Prostate gland (tissue), 2 donors: ENCODE data around the gene MECR. TPM values are rescaled to one million over a fixed set of nuclear protein-coding genes. Genes with fewer than 3 reads are reported as not detected.

Experiments used
- DNase-seq: peaks from one replicate; pipeline ENCODE4 v3.0.0-alpha.2; 2019; ENCODE audit warnings: low spot score
- H3K27ac ChIP-seq, 2 donors: fragments of 200-600 bp; sonication (generic); 2 replicates each; pipeline ENCODE4 v1.5.1; 2017 to 2019
- H3K27me3 ChIP-seq: fragments of 200-600 bp; sonication (generic); replicated peaks from 2 replicates; pipeline ENCODE4 v1.5.1; 2019; ENCODE audit not compliant: insufficient read depth
- H3K36me3 ChIP-seq, 2 donors: fragments of 200-600 bp; sonication (generic); 1 replicate in 1 of 2; 2 replicates in 1 of 2; pipeline versions ENCODE4 v1.5.1 to v1.8.1; 2017 to 2019
- H3K4me1 ChIP-seq: fragments of 200-600 bp; sonication (generic); replicated peaks from 2 replicates; pipeline ENCODE4 v1.5.1; 2019
- H3K4me3 ChIP-seq, 2 donors: fragments of 200-600 bp; sonication (generic); 2 replicates each; pipeline ENCODE4 v1.5.1; 2017 to 2019
- H3K9me3 ChIP-seq: fragments of 200-600 bp; sonication (generic); 2 replicates; pipeline ENCODE4 v1.5.1; 2017
- POLR2A ChIP-seq: fragments of 450-650 bp; IDR thresholded peaks from one replicate; pipeline ENCODE4 v1.6.1; 2016; ENCODE audit warnings: antibody characterized with exemption, mild to moderate bottlenecking
- POLR2AphosphoS5 ChIP-seq: sonication (generic); formaldehyde crosslinking; IDR thresholded peaks from one replicate; pipeline ENCODE4 v1.6.1; 2017; ENCODE audit warnings: antibody characterized with exemption
- WGBS: methylation state at CpG from one replicate; pipeline ENCODE4 v1.1.5; 2018; 5-methylcytosine and 5-hydroxymethylcytosine counted together
- intact Hi-C: fragments of 100-400 bp; cut with DNase I; formaldehyde crosslinking; loops from one replicate; pipeline ENCODE4 v1.14.2; 2022
- total RNA-seq, 2 donors: library from RNA; depleted of rRNA; stranded (reverse); fragments of >200 nt; gene quantifications; one replicate each; pipeline ENCODE4 v1.1.0, GENCODE V29; 2016
- TF ChIP-seq, protein P1 (sequence below), 4 experiments: fragments of 200-600 bp in 2 of 4; fragments of 450-650 bp in 2 of 4; sonication (generic) in 2 of 4; IDR thresholded peaks; 1 replicate in 3 of 4; 2 replicates in 1 of 4; pipeline ENCODE4 v1.5.1; 2016 to 2019; ENCODE audit warnings: antibody characterized with exemption in 4 of 4, mild to moderate bottlenecking in 2 of 4, moderate library complexity in 2 of 4

Gene MECR
- total RNA-seq, 2 donors from 2014 or later = 17.7 to 49.3 TPM

- TF ChIP-seq POLR2A (no peak), POLR2AphosphoS5 (no peak)
- TF ChIP-seq, protein P1, sequence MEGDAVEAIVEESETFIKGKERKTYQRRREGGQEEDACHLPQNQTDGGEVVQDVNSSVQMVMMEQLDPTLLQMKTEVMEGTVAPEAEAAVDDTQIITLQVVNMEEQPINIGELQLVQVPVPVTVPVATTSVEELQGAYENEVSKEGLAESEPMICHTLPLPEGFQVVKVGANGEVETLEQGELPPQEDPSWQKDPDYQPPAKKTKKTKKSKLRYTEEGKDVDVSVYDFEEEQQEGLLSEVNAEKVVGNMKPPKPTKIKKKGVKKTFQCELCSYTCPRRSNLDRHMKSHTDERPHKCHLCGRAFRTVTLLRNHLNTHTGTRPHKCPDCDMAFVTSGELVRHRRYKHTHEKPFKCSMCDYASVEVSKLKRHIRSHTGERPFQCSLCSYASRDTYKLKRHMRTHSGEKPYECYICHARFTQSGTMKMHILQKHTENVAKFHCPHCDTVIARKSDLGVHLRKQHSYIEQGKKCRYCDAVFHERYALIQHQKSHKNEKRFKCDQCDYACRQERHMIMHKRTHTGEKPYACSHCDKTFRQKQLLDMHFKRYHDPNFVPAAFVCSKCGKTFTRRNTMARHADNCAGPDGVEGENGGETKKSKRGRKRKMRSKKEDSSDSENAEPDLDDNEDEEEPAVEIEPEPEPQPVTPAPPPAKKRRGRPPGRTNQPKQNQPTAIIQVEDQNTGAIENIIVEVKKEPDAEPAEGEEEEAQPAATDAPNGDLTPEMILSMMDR (IDR thresholded peaks at IDR 0.05) = no peak
- intact Hi-C loops = no loop called here
- Histone ChIP-seq H3K27ac (no peak overlapping the region), H3K9me3 (no peaks in the 10 kb centered on the region), H3K4me3 (no peak overlapping the region), H3K27me3 (no peaks in the 10 kb centered on the region), H3K4me1 (no peaks in the 10 kb centered on the region), H3K36me3 (peaks cover 0 to 5% of the 10 kb centered on the region in 2 donors)
- DNase-seq = no peak
- WGBS = 96% methylated on average over 9 of the region's 9 CpGs
Measured at GRCh38 chr1:29167904-29168303, 62.8 kb downstream of the MECR start.

GRCh38 chr1:29166291-29166878 lies 64.3 kb downstream of the MECR start:
- no peak overlapping the region for H3K4me3 ChIP-seq
- no peaks in the 10 kb centered on the region for H3K9me3 ChIP-seq
- peaks cover 0 to 5% of the 10 kb centered on the region in 2 donors for H3K36me3 ChIP-seq
- no peak for DNase-seq
- intact Hi-C loops = no loop called here
- no peaks in the 10 kb centered on the region for H3K27me3 ChIP-seq
- H3K4me1 ChIP-seq = peaks cover 4% of the 10 kb centered on the region
- no peak overlapping the region for H3K27ac ChIP-seq
- WGBS = 53% methylated on average over 9 of the region's 9 CpGs
- TF ChIP-seq, protein P1 (IDR thresholded peaks at IDR 0.05) = no peak
- TF ChIP-seq POLR2A (no peak), POLR2AphosphoS5 (no peak)

- TF ChIP-seq POLR2AphosphoS5 = no peak
- TF ChIP-seq, protein P1 (IDR thresholded peaks at IDR 0.05) = no peak
- no peak for TF ChIP-seq POLR2A
- Histone ChIP-seq H3K27me3 (no peaks in the 10 kb centered on the region), H3K27ac (no peak overlapping the region), H3K36me3 (peaks cover 0 to 8% of the 10 kb centered on the region in 2 donors), H3K9me3 (no peaks in the 10 kb centered on the region), H3K4me3 (no peak overlapping the region), H3K4me1 (peaks cover 4% of the 10 kb centered on the region)
- intact Hi-C loops = no loop called here
- 92% methylated on average over 4 of the region's 4 CpGs for WGBS
- DNase-seq = no peak
Measured at GRCh38 chr1:29164588-29164987, 66.1 kb downstream of the MECR start.

- H3K4me1 ChIP-seq = peaks cover 4% of the 10 kb centered on the region
- no peak for DNase-seq
- no peak for TF ChIP-seq POLR2AphosphoS5
- no peak for TF ChIP-seq POLR2A
- TF ChIP-seq, protein P1 (IDR thresholded peaks at IDR 0.05) = no peak
- peaks cover 3 to 13% of the 10 kb centered on the region in 2 donors for H3K36me3 ChIP-seq
- 76% methylated on average over 9 of the region's 9 CpGs for WGBS
- H3K9me3 ChIP-seq = no peaks in the 10 kb centered on the region
- intact Hi-C loops = no loop called here
- no peak overlapping the region for H3K27ac ChIP-seq
- H3K4me3 ChIP-seq = no peak overlapping the region
- no peaks in the 10 kb centered on the region for H3K27me3 ChIP-seq
Measured at GRCh38 chr1:29162476-29163138, 68.1 kb downstream of the MECR start.

- H3K27me3 ChIP-seq = no peaks in the 10 kb centered on the region
- no peak overlapping the region for H3K27ac ChIP-seq
- H3K4me1 ChIP-seq = peaks cover 4% of the 10 kb centered on the region
- intact Hi-C loops = no loop called here
- no peak overlapping the region for H3K4me3 ChIP-seq
- H3K9me3 ChIP-seq = no peaks in the 10 kb centered on the region
- DNase-seq = no peak
- TF ChIP-seq, protein P1 (IDR thresholded peaks at IDR 0.05) = no peak
- no peak for TF ChIP-seq POLR2A
- no peak for TF ChIP-seq POLR2AphosphoS5
- H3K36me3 ChIP-seq = peaks cover 3 to 13% of the 10 kb centered on the region in 2 donors
- 48% methylated on average over 4 of the region's 4 CpGs for WGBS
Measured at GRCh38 chr1:29162025-29162424, 68.7 kb downstream of the MECR start.
